NT2/D1 (cell line): ENCODE data around the gene RSBN1L.

Source experiments
- DNase-seq: peaks from one replicate; pipeline ENCODE4 v3.0.0-alpha.2; 2011; ENCODE audit warnings: low read depth, low spot score
- H3K27me3 ChIP-seq: 2 replicates; pipeline ENCODE4 v1.6.0; 2011; ENCODE audit warnings: mild to moderate bottlenecking; ENCODE audit not compliant: insufficient read length, insufficient read depth
- H3K36me3 ChIP-seq: 2 replicates; pipeline ENCODE4 v1.6.1; 2011; ENCODE audit warnings: mild to moderate bottlenecking, low read length, mixed read lengths; ENCODE audit not compliant: insufficient read depth, insufficient read length
- H3K4me1 ChIP-seq: 2 replicates; pipeline ENCODE4 v1.5.1; 2011; ENCODE audit not compliant: insufficient read depth, insufficient read length
- H3K4me3 ChIP-seq: 2 replicates; pipeline ENCODE4 v1.5.1; 2011; ENCODE audit warnings: low read depth; ENCODE audit not compliant: insufficient read length
- H3K9ac ChIP-seq: 2 replicates; pipeline ENCODE4 v1.6.0; 2011; ENCODE audit warnings: low read depth; ENCODE audit not compliant: insufficient read length
- H3K9me3 ChIP-seq: 2 replicates; pipeline ENCODE4 v1.5.1; 2011; ENCODE audit warnings: mild to moderate bottlenecking, low read length; ENCODE audit not compliant: insufficient read depth
- SUZ12 ChIP-seq: IDR thresholded peaks from 2 replicates; pipeline ENCODE4 v1.6.1; 2011; ENCODE audit not compliant: insufficient read length, insufficient read depth; ENCODE audit errors: extremely low read depth
- YY1 ChIP-seq: IDR thresholded peaks from 2 replicates; pipeline ENCODE4 v1.6.1; 2011; ENCODE audit not compliant: insufficient read length, insufficient read depth
- ZNF274 ChIP-seq: IDR thresholded peaks from 2 replicates; pipeline ENCODE4 v1.6.1; 2011; ENCODE audit warnings: mild to moderate bottlenecking, low read depth, low read length

RSBN1L gene

GRCh38 chr7:77813180-77813579, 116.9 kb downstream of the RSBN1L start:
- no peak for DNase-seq
- no peaks in the 10 kb centered on the region for H3K27me3 ChIP-seq
- H3K9ac ChIP-seq: no peak overlapping the region
- TF ChIP-seq YY1 (no peak), ZNF274 (no peak), SUZ12 (no peak)
- no peak overlapping the region for H3K4me3 ChIP-seq
- H3K36me3 ChIP-seq: no peaks in the 10 kb centered on the region
- H3K4me1 ChIP-seq: no peaks in the 10 kb centered on the region
- H3K9me3 ChIP-seq: no peaks in the 10 kb centered on the region

- no peak for DNase-seq
- no peak overlapping the region for H3K4me3 ChIP-seq
- H3K4me1 ChIP-seq: no peaks in the 10 kb centered on the region
- H3K9me3 ChIP-seq: peaks cover 19% of the 10 kb centered on the region
- no peaks in the 10 kb centered on the region for H3K27me3 ChIP-seq
- TF ChIP-seq SUZ12: no peak
- no peak for TF ChIP-seq YY1
- no peak for TF ChIP-seq ZNF274
- no peaks in the 10 kb centered on the region for H3K36me3 ChIP-seq
- no peak overlapping the region for H3K9ac ChIP-seq
Measured at GRCh38 chr7:77819021-77819420, 122.8 kb downstream of the RSBN1L start.

GRCh38 chr7:77820967-77821366, 124.7 kb downstream of the RSBN1L start:
- Histone ChIP-seq H3K9ac (no peak overlapping the region), H3K4me1 (no peaks in the 10 kb centered on the region), H3K4me3 (no peak overlapping the region), H3K36me3 (no peaks in the 10 kb centered on the region), H3K27me3 (no peaks in the 10 kb centered on the region), H3K9me3 (peaks cover 19% of the 10 kb centered on the region)
- TF ChIP-seq SUZ12: no peak
- no peak for TF ChIP-seq YY1
- DNase-seq: no peak

GRCh38 chr7:77822269-77822668, 126.0 kb downstream of the RSBN1L start:
- Histone ChIP-seq H3K4me3 (no peak overlapping the region), H3K9ac (no peak overlapping the region), H3K36me3 (no peaks in the 10 kb centered on the region), H3K9me3 (peaks cover 19% of the 10 kb centered on the region), H3K27me3 (no peaks in the 10 kb centered on the region), H3K4me1 (no peaks in the 10 kb centered on the region)
- no peak for TF ChIP-seq SUZ12
- no peak for TF ChIP-seq YY1
- no peak for TF ChIP-seq ZNF274
- no peak for DNase-seq

- Histone ChIP-seq H3K36me3 (no peaks in the 10 kb centered on the region), H3K27me3 (no peaks in the 10 kb centered on the region), H3K4me3 (no peak overlapping the region), H3K9me3 (peaks cover 19% of the 10 kb centered on the region), H3K9ac (no peak overlapping the region), H3K4me1 (no peaks in the 10 kb centered on the region)
- no peak for TF ChIP-seq ZNF274
- no peak for DNase-seq
Measured at GRCh38 chr7:77823787-77824186, 127.5 kb downstream of the RSBN1L start.

- Histone ChIP-seq H3K4me1 (no peaks in the 10 kb centered on the region), H3K27me3 (no peaks in the 10 kb centered on the region), H3K9me3 (peaks cover 19% of the 10 kb centered on the region), H3K36me3 (no peaks in the 10 kb centered on the region), H3K4me3 (no peak overlapping the region), H3K9ac (no peak overlapping the region)
- TF ChIP-seq YY1 (no peak), ZNF274 (no peak), SUZ12 (no peak)
- DNase-seq: no peak
Measured at GRCh38 chr7:77824636-77825035, 128.4 kb downstream of the RSBN1L start.

GRCh38 chr7:77825131-77825530, 128.9 kb downstream of the RSBN1L start:
- no peak for TF ChIP-seq SUZ12
- no peak for TF ChIP-seq ZNF274
- TF ChIP-seq YY1: no peak
- Histone ChIP-seq H3K9me3 (peaks cover 19% of the 10 kb centered on the region), H3K9ac (no peak overlapping the region)

GRCh38 chr7:77826300-77826699, 130.0 kb downstream of the RSBN1L start:
- peaks cover 7% of the 10 kb centered on the region for H3K9me3 ChIP-seq
- no peaks in the 10 kb centered on the region for H3K36me3 ChIP-seq
- no peak overlapping the region for H3K4me3 ChIP-seq
- no peak overlapping the region for H3K9ac ChIP-seq
- no peaks in the 10 kb centered on the region for H3K27me3 ChIP-seq
- no peaks in the 10 kb centered on the region for H3K4me1 ChIP-seq
- TF ChIP-seq YY1 (no peak), ZNF274 (no peak), SUZ12 (no peak)
- no peak for DNase-seq

More at GRCh38 chr7:77825131-77825530, 128.9 kb downstream of the RSBN1L start:
- H3K36me3 ChIP-seq: no peaks in the 10 kb centered on the region
- DNase-seq: no peak
- H3K27me3 ChIP-seq: no peaks in the 10 kb centered on the region
- H3K4me1 ChIP-seq: no peaks in the 10 kb centered on the region
- no peak overlapping the region for H3K4me3 ChIP-seq
